ENCODE results near the gene NOXA1.
"Not testable (repeated sequence)": the region's sequence is repeated elsewhere in the genome, so short reads cannot be mapped to it uniquely, and the experiment has no call there.

Gene NOXA1

GRCh38 chr9:137450539-137451222 is 27.5 kb downstream of the NOXA1 start:
- H4K8ac ChIP-seq (ENCODE audit: low read depth, low read length); H3K9me3 ChIP-seq (replicated peaks in 1 of 2; ENCODE audit: control insufficient read depth in 2 of 2, insufficient read depth in 1 of 2, low read depth in 1 of 2, low read length in 2 of 2); H2BK5ac ChIP-seq (ENCODE audit: low read length); H3K4me2 ChIP-seq (ENCODE audit: insufficient read depth, low read length, poor library complexity, severe bottlenecking); H3K18ac ChIP-seq (ENCODE audit: low read length); H3K9ac ChIP-seq (ENCODE audit: low read depth, low read length, poor library complexity); H2BK12ac ChIP-seq (ENCODE audit: low read length); H3K4ac ChIP-seq (ENCODE audit: low read length); H2BK15ac ChIP-seq (ENCODE audit: low read length); H2BK120ac ChIP-seq (ENCODE audit: low read depth, low read length); H2AFZ ChIP-seq (ENCODE audit: low read length); H3K27ac ChIP-seq (replicated peaks; ENCODE audit: low read length); H4K91ac ChIP-seq (ENCODE audit: low read depth, low read length, poor library complexity); H2AK5ac ChIP-seq (ENCODE audit: low read depth, low read length); H3K23ac ChIP-seq (ENCODE audit: low read depth, low read length, poor library complexity); DNase-seq (ENCODE audit: low spot score); H3K4me3 ChIP-seq (ENCODE audit: low read length in 2 of 2); H3K14ac ChIP-seq (ENCODE audit: low read length); H3K27me3 ChIP-seq (ENCODE audit: control insufficient read depth in 3 of 3, insufficient read depth in 3 of 3, low read depth in 1 of 3, low read length in 3 of 3): not testable (repeated sequence)
- WGBS, 2 donors (ENCODE audit: extremely low coverage in 2 of 2, insufficient read length in 2 of 2, insufficient replicate concordance in 1 of 2) = no CpG with 5 or more reads among the region's 24 CpGs
- Histone ChIP-seq H3K36me3 (replicated peaks in 1 of 2; ENCODE audit: control insufficient read depth in 2 of 2, insufficient read depth in 2 of 2, low read length in 2 of 2) (peaks cover 20 to 49% of the 10 kb centered on the region in 2 donors), H3K79me1 (ENCODE audit: low read depth, low read length) (peaks cover 11% of the 10 kb centered on the region), H3K4me1 (ENCODE audit: control insufficient read depth in 2 of 2, insufficient read depth in 1 of 2, low read depth in 1 of 2, low read length in 2 of 2) (peaks cover 5 to 16% of the 10 kb centered on the region in 2 donors)

GRCh38 chr9:137451264-137452005 is 28.2 kb downstream of the NOXA1 start:
- Histone ChIP-seq H3K4me1 (ENCODE audit: control insufficient read depth in 2 of 2, insufficient read depth in 1 of 2, low read depth in 1 of 2, low read length in 2 of 2) (peaks cover 1 to 16% of the 10 kb centered on the region in 2 donors), H3K36me3 (replicated peaks in 1 of 2; ENCODE audit: control insufficient read depth in 2 of 2, insufficient read depth in 2 of 2, low read length in 2 of 2) (peaks cover 26 to 55% of the 10 kb centered on the region in 2 donors), H3K79me1 (ENCODE audit: low read depth, low read length) (peaks cover 13% of the 10 kb centered on the region)
- WGBS, 2 donors (ENCODE audit: extremely low coverage in 2 of 2, insufficient read length in 2 of 2, insufficient replicate concordance in 1 of 2) = no CpG with 5 or more reads among the region's 31 CpGs
- H4K91ac ChIP-seq (ENCODE audit: low read depth, low read length, poor library complexity); H3K18ac ChIP-seq (ENCODE audit: low read length); H3K4ac ChIP-seq (ENCODE audit: low read length); H3K14ac ChIP-seq (ENCODE audit: low read length); H2AFZ ChIP-seq (ENCODE audit: low read length); H2BK12ac ChIP-seq (ENCODE audit: low read length); H2BK15ac ChIP-seq (ENCODE audit: low read length); H2AK5ac ChIP-seq (ENCODE audit: low read depth, low read length); H3K9me3 ChIP-seq (replicated peaks in 1 of 2; ENCODE audit: control insufficient read depth in 2 of 2, insufficient read depth in 1 of 2, low read depth in 1 of 2, low read length in 2 of 2); H3K4me2 ChIP-seq (ENCODE audit: insufficient read depth, low read length, poor library complexity, severe bottlenecking); H3K27ac ChIP-seq (replicated peaks; ENCODE audit: low read length); H3K9ac ChIP-seq (ENCODE audit: low read depth, low read length, poor library complexity); H2BK5ac ChIP-seq (ENCODE audit: low read length); H3K23ac ChIP-seq (ENCODE audit: low read depth, low read length, poor library complexity); H3K27me3 ChIP-seq (ENCODE audit: control insufficient read depth in 3 of 3, insufficient read depth in 3 of 3, low read depth in 1 of 3, low read length in 3 of 3); H2BK120ac ChIP-seq (ENCODE audit: low read depth, low read length); H4K8ac ChIP-seq (ENCODE audit: low read depth, low read length); H3K4me3 ChIP-seq (ENCODE audit: low read length in 2 of 2); DNase-seq (ENCODE audit: low spot score): not testable (repeated sequence)

- no peak overlapping the region for H2AFZ ChIP-seq (ENCODE audit: low read length)
- no peak for DNase-seq (ENCODE audit: low spot score)
- H3K4me2 ChIP-seq (ENCODE audit: insufficient read depth, low read length, poor library complexity, severe bottlenecking) = no peak overlapping the region
- H2BK120ac ChIP-seq (ENCODE audit: low read depth, low read length) = no peak overlapping the region
- H3K79me1 ChIP-seq (ENCODE audit: low read depth, low read length) = peaks cover 16% of the 10 kb centered on the region
- H3K4me3 ChIP-seq (ENCODE audit: low read length in 2 of 2) = no peak overlapping the region
- no CpG with 5 or more reads among the region's 17 CpGs for WGBS, 2 donors (ENCODE audit: extremely low coverage in 2 of 2, insufficient read length in 2 of 2, insufficient replicate concordance in 1 of 2)
- H2BK5ac ChIP-seq (ENCODE audit: low read length) = no peak overlapping the region
- H2BK15ac ChIP-seq (ENCODE audit: low read length) = peak overlapping the region; percentile 81
- H2AK5ac ChIP-seq (ENCODE audit: low read depth, low read length) = peak overlapping the region; percentile 95
- H3K36me3 ChIP-seq (replicated peaks in 1 of 2; ENCODE audit: control insufficient read depth in 2 of 2, insufficient read depth in 2 of 2, low read length in 2 of 2) = peaks cover 29 to 63% of the 10 kb centered on the region in 2 donors
- no peak overlapping the region for H3K23ac ChIP-seq (ENCODE audit: low read depth, low read length, poor library complexity)
- H3K4me1 ChIP-seq (ENCODE audit: control insufficient read depth in 2 of 2, insufficient read depth in 1 of 2, low read depth in 1 of 2, low read length in 2 of 2) = peaks cover 0 to 16% of the 10 kb centered on the region in 2 donors
- H3K9me3 ChIP-seq (replicated peaks in 1 of 2; ENCODE audit: control insufficient read depth in 2 of 2, insufficient read depth in 1 of 2, low read depth in 1 of 2, low read length in 2 of 2) = no peaks in the 10 kb centered on the region
- no peak overlapping the region for H3K27ac ChIP-seq (replicated peaks; ENCODE audit: low read length)
- no peak overlapping the region for H4K8ac ChIP-seq (ENCODE audit: low read depth, low read length)
- peak overlapping the region; percentile 22 for H2BK12ac ChIP-seq (ENCODE audit: low read length)
- no peak overlapping the region for H3K14ac ChIP-seq (ENCODE audit: low read length)
- H3K27me3 ChIP-seq (ENCODE audit: control insufficient read depth in 3 of 3, insufficient read depth in 3 of 3, low read depth in 1 of 3, low read length in 3 of 3) = no peaks in the 10 kb centered on the region
- H4K91ac ChIP-seq (ENCODE audit: low read depth, low read length, poor library complexity) = no peak overlapping the region
- peak overlapping the region; percentile 53 for H3K4ac ChIP-seq (ENCODE audit: low read length)
- peak overlapping the region; percentile 84 for H3K9ac ChIP-seq (ENCODE audit: low read depth, low read length, poor library complexity)
- H3K18ac ChIP-seq (ENCODE audit: low read length) = peak overlapping the region; percentile 71
Measured at GRCh38 chr9:137452006-137452760, 29.0 kb downstream of the NOXA1 start.
